GM21619 (cell line): ENCODE measurements around the gene BEST1.
"Not testable (repeated sequence)": the region's sequence is repeated elsewhere in the genome, so short reads cannot be mapped to it uniquely, and the experiment has no call there.

Experiments
- ATAC-seq: cut with Tn5 transposase; IDR thresholded peaks from one replicate; pipeline ENCODE4 v1.9.1; 2021; ENCODE audit not compliant: unreplicated experiment

The BEST1 gene

DNA sequence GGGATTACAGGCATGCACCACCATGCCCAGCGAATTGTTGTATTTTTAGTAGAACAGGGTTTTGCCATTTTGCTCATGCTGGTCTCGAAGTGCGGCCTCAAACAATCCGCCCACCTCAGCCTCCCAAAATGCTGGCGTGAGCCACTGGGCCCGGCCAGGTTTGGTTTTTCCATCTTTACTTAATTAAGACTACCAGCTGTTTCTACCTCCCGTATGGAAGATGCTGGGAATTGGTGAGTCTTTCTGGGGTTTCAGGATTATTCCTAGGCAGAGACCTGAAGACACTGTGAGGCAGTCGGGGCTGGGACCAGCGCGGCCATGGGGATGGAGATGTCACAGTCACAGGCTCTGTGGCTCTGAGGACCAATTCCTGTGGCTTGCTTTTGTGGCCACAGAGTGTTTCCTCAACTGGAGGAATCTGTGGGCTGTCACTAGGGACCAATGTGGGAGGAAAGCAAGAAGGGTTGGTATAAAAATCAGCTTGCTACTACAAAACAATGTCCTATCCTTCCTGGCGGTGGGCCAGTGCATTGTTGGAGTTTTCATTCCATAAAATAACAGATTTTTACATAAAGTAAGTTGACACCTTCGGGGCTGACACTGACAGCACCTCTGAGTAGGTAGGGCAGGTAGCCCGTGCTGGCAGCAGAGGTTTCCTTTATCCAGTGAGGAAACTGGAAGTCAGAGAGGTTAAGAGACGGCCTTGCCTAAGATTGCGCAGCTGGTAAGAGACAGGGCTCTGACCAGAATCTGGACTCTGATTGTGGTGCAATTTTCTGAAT is 25.7 kb downstream of the BEST1 start:
- ATAC-seq: no peak

- no peak for ATAC-seq
These were observed 26.3 kb downstream of the BEST1 start for GRCh38 chr11:61976420-61976800.

DNA sequence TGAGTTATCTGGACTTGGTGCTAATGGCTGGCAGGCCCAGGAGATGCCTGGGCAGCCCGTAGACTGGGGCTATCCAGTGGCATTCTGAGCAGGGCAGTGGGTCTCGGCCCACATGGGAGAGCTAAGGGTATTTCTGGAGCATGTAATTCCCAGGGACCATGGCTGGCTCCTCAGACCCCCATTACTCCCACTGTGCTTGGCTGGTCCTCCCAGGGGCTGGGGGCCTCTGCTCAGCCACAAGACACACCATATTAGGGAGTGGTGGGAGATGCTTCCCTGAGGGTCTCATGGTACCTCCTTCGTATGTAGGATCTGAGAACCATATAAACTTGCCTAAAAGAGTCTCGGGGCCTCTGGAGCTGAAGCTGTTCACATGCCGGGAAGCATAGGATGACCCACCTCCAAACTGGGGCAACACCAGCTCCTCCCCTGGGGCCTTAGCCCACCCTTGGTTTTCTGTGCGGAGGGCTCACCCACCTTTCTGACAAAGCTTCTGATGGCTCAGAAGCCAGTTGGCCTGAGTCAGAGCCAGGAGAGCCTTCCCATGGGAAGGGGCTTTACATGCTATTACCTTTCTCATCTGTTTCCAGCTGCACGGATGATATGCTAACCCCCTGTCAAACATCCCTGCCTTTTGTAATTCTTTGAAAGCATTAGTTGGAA is 26.8 kb downstream of the BEST1 start:
- no peak for ATAC-seq

DNA sequence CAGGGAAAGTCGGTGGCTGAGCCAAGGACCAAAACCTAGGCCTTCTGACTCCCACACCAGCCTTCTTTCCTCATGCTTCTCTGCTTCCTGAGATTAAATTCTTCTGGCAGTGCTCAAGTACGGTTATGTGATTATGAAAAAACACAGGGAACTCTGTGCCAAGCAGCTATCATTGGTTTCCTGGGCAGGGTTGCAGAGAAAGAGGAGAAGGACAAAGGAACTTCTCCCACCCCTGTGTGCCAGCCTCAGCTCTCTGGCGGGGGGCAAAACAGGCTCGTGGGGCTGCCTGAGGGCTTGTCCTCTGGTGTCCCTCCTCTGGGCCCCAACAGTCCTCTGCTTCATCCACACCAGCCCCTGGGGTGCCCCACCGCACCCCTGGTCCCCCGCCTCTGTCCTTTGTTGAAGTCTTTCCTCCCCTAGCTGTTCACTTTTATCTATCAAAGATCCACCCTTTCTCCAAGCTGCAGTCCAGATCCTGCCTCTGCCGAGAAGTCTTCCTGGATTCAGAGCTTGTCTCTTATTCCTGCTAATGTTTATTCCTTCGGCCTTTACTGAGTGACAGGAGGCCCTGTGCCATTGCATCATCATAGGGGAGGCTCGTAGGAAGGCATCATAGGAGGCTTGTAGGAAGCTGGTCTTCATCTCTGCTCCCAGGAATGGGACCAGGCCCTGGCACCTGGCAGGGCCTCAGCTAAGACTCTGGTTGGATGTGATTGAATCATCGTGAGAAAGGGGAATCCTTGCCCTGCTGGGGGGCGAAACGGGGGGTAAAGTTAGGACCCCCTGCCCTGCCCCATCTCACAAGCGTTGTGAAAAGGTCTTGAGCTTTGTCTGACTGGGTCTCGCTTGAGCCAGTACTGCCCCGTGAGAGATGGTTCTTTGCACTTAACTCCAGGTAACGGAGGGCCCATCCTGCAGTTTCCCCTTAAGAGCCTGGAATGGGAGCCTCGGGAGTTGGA is 28.8 kb downstream of the BEST1 start:
- ATAC-seq: no peak

- no peak for ATAC-seq
These were observed 30.8 kb downstream of the BEST1 start for GRCh38 chr11:61980783-61981541.

DNA sequence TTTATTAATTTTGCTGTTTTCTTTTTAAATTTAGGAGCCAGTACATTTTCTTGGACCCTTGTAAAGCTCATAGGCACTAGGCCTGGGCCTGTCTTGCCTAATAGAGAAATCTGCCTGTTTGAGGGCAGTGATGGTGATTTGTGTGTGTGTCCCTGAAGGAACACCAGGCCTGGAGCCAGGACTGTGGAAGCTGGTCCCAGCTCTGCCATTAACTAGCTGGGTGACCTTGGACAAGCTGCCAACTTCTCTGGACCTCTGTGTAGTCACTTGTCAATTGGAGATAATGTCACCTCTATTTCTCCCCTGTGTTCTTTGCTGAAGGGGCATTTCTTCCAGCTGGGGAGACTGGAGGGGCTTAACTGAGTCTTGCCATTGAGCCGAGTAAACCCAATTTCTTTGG is 33.3 kb downstream of the BEST1 start:
- no peak for ATAC-seq

GRCh38 chr11:61985869-61986268 is 35.7 kb downstream of the BEST1 start:
- no peak for ATAC-seq

DNA sequence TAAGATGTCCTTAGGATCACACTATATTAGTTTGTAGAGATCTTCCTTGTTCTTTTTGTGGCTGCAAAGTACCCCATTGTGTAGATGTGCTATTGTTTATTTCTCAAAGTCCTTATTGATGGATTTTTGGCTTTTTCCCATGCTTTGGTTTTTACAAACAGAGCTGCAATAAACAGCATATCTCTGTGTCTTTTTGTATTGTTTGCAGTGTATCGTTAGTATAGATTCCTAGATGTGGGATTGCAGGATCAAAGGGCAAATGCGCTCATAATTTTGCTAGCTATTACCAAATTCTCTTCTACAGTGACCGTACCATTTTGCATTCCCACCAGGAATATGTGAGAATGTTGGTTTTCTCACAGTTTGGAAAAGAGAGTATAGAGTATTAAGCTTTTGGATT is 44.8 kb downstream of the BEST1 start:
- ATAC-seq: no peak

DNA sequence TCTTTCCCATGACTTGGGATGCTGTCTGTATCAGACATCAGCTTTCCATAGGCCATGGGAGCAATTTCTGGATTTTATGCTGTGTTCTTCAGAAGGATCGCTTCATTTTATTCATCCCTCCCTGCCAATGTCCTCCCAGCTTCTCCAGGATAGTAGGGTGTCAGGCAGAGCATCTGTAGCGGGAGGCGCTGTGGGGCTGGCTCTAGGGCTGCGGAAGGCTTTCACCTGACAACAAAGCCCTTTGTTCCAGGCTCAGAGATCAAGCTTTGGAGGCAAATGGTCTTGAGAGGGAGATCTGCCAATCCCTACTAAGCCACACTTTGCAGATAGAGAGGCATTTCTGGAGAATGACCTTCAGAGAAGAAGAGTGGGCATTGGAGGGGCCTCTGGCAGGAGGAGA is 46.8 kb downstream of the BEST1 start:
- ATAC-seq: no peak

DNA sequence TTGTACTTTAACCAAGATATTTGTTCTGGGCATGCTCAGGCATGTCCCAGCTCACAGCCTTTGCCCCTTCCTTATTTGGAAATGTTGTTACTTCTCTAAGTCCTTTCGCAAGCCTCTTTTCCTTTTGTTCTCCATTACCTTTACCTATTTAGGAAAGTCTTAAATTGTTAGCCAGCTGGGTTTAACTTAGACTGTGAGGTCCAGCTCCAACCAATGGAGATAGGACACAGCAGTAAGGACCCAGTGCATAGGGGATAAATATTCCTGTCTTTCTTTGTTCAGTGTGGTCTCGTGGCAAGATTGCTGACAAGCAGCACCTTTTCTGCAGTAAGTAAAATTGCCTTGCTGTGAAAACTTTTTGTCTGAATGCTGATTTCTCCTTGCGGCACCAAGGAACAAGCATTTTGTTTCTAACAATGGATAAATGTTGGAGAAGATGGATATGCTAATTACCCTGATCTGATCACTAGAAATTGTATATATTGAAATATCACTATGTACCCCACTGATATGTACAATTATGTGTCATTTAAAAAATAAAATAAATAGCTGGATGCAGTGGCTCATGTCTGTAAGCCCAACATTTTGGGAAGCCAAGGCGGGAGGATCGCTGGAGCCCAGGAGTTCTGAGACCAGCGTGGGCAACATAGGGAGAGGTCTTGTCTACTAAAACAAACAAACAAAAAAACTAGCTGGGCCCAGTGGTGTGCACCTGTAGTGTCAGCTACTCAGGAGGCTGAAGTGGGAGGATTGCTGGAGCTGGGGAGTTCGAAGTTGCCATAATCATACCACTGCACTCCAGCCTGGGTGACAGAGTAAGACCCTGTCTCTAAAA is 49.2 kb downstream of the BEST1 start:
- ATAC-seq: no peak

GRCh38 chr11:62000539-62001446 is 50.6 kb downstream of the BEST1 start:
- no peak for ATAC-seq

- ATAC-seq: no peak
These were observed 51.5 kb downstream of the BEST1 start for GRCh38 chr11:62001450-62002191.

DNA sequence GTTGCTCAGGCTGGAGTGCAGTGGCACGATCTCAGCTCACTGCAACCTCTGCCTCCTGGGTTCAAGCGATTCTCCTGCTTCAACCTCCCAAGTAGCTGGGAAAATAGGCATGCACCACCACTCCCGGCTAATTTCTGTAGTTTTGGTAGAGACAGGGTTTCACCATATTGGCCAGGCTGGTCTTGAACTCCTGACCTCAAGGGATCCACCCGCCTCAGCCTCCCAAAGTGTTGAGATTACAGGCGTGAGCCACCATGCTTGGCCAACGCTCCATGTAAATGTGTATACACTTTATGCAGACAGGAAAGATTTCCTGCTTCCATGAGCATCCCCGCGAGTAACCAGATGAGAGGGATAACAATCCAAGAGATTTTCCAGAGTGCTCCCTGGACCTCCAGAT is 52.1 kb downstream of the BEST1 start:
- not testable (repeated sequence) for ATAC-seq

GRCh38 chr11:62004473-62004872 is 54.3 kb downstream of the BEST1 start:
- ATAC-seq: no peak

DNA sequence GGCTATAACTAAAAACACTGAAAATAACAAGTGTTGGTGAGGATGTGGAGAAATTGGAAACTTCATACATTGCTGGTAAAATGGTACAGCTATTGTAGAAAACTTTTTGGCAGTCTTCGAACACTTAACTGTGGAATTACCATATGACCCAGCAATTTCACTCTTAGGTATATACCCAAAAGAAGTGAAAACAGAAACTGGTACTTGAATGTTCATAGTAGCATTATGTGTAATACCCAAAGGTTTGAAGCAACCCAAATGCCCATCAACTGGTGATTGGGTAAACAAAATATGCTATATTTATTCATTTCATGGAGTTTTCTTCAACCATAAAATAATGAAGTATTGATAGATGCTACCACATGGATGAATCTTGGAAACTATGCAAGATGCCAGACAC is 58.0 kb downstream of the BEST1 start:
- ATAC-seq: no peak

- ATAC-seq: no peak
These were observed 60.9 kb downstream of the BEST1 start for GRCh38 chr11:62010935-62011528.

DNA sequence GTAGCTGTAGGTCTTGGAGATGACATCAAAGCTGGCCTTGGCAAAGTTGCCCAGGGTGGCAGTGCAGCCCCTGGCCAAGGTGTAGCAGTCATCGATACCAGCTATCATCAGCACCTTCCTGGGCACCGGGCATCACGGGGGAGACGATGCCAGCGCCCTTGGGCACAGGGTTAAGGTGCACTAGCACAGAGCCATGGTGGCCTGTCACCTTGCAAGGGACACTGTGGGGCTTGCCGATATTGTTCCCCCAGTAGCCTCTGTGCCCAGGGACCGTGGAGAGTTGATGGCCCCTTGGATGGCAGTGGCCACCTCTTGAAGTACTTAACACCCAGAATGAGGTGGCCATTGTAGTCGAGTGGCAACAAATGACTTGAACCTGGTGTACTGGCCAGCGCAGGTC is 61.7 kb downstream of the BEST1 start:
- no peak for ATAC-seq

DNA sequence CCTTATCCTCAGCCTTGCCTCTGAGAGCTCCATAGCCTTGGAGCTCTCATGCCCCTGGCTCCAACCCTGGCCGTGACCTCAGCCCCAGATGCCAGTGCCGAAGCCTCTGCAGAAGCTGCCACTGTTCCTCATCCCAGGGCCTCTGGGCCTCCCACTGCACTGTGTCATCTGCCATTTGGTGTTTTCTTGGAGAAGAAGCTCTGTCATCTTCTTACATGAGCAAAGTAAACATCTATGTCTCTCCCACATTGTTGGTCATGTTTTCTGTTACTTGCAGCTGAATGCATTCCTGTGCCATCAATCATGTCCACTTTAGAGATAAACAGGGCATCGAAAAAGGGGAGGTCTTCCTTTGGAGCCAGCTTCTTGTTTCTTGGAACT is 62.3 kb downstream of the BEST1 start:
- no peak for ATAC-seq
